Endothelial cell of umbilical vein (primary cell): ENCODE measurements around the gene NELFB. TPM values are rescaled to one million over a fixed set of nuclear protein-coding genes. Genes with fewer than 3 reads are reported as not detected.

Source experiments
- BruUV-seq: library from RNA; stranded (reverse); fragments of 400-500 nt; replicated peaks from 2 replicates; lab custom pipeline; 2021; lab: Mats Ljungman, UMichigan
- CTCF ChIA-PET: fragments of 300-600, 350-600 bp; sonication (Branson Sonifier 250); formaldehyde crosslinking; loops from one replicate; lab custom pipeline; 2021; ENCODE audit warnings: antibody characterized with exemption, inconsistent platforms; lab: Charles Lee
- POLR2A ChIA-PET: fragments of 300-600, 350-600 bp; sonication (Branson Sonifier 250); formaldehyde crosslinking; loops from one replicate; lab custom pipeline; 2021; ENCODE audit warnings: antibody characterized with exemption, inconsistent platforms; lab: Charles Lee
- DNase-seq: peaks from one replicate; pipeline ENCODE4 v3.0.0-alpha.2; 2011; ENCODE audit warnings: low read depth, low spot score
- FAIRE-seq: peaks from 2 replicates; lab custom pipeline; 2011; peaks lifted over from hg19 to GRCh38; lab: Jason Lieb, UNC
- H2AFZ ChIP-seq: 2 replicates; pipeline ENCODE4 v1.6.0; 2012; ENCODE audit warnings: low read depth, low read length, control low read depth, inconsistent platforms
- H3K27ac ChIP-seq: 2 replicates; pipeline ENCODE4 v1.5.1; 2011; ENCODE audit warnings: low read depth, mild to moderate bottlenecking, control low read depth, low read length, moderate library complexity; ENCODE audit not compliant: insufficient read depth
- H3K27me3 ChIP-seq, 2 experiments: 2 replicates each; pipeline versions ENCODE4 v1.6.0 to v1.6.1; 2011; ENCODE audit warnings: low read length in 2 of 2, mixed read lengths in 1 of 2; ENCODE audit not compliant: control insufficient read depth in 2 of 2, insufficient read depth in 2 of 2
- H3K36me3 ChIP-seq, 2 experiments: 2 replicates in 1 of 2; 3 replicates in 1 of 2; pipeline ENCODE4 v1.5.1; 2011; ENCODE audit warnings: low read length in 2 of 2, mild to moderate bottlenecking in 1 of 2, moderate library complexity in 1 of 2; ENCODE audit not compliant: control insufficient read depth in 2 of 2, insufficient read depth in 2 of 2; ENCODE audit errors: extremely low read depth in 1 of 2
- H3K4me1 ChIP-seq: 3 replicates; pipeline ENCODE4 v1.5.1; 2011; ENCODE audit warnings: mild to moderate bottlenecking, low read length; ENCODE audit not compliant: control insufficient read depth, insufficient read depth; ENCODE audit errors: extremely low read depth
- H3K4me2 ChIP-seq: 2 replicates; pipeline ENCODE4 v1.6.1; 2011; ENCODE audit warnings: low read length, control low read depth, mixed read lengths; ENCODE audit not compliant: insufficient read depth
- H3K4me3 ChIP-seq, 3 experiments: fragments of 200-600 bp in 1 of 3; sonication (generic), shearing (Covaris generic) in 1 of 3; replicated peaks in 1 of 3; 2 replicates each; pipeline ENCODE4 v1.5.1; 2011 to 2016; ENCODE audit warnings: control low read depth in 3 of 3, low read length in 3 of 3, mild to moderate bottlenecking in 2 of 3, inconsistent platforms in 1 of 3, low read depth in 1 of 3, moderate library complexity in 1 of 3; ENCODE audit not compliant: insufficient read depth in 1 of 3
- H3K79me2 ChIP-seq: 2 replicates; pipeline ENCODE4 v1.6.0; 2012; ENCODE audit warnings: low read length, inconsistent platforms; ENCODE audit not compliant: control insufficient read depth, insufficient read depth
- H3K9ac ChIP-seq: replicated peaks from 2 replicates; pipeline ENCODE3; 2011; ENCODE audit warnings: low read length, control low read depth; ENCODE audit not compliant: insufficient read depth; ENCODE audit errors: extremely low read depth
- H3K9me1 ChIP-seq: replicated peaks from 3 replicates; pipeline ENCODE4 v1.6.0; 2011; ENCODE audit warnings: mild to moderate bottlenecking, low read length; ENCODE audit not compliant: control insufficient read depth, insufficient read depth; ENCODE audit errors: extremely low read depth
- H3K9me3 ChIP-seq: replicated peaks from 2 replicates; pipeline ENCODE4 v1.5.1; 2012; ENCODE audit warnings: low read length, inconsistent platforms; ENCODE audit not compliant: control insufficient read depth, insufficient read depth
- H4K20me1 ChIP-seq: replicated peaks from 2 replicates; pipeline ENCODE3; 2011; ENCODE audit warnings: mild to moderate bottlenecking, low read length; ENCODE audit not compliant: control insufficient read depth, insufficient read depth; ENCODE audit errors: extremely low read depth
- CTCF ChIP-seq, 2 donors: IDR thresholded peaks; 1 replicate in 1 of 2; 2 replicates in 1 of 2; pipeline ENCODE4 v1.5.1; 2011; ENCODE audit warnings: low read length in 2 of 2, mild to moderate bottlenecking in 2 of 2, moderate library complexity in 2 of 2, control low read depth in 1 of 2, inconsistent platforms in 1 of 2, low read depth in 1 of 2; ENCODE audit not compliant: insufficient read depth in 1 of 2; ENCODE audit errors: extremely low read depth in 1 of 2
- EZH2 ChIP-seq: IDR thresholded peaks from 2 replicates; pipeline ENCODE4 v1.6.1; 2012; ENCODE audit warnings: borderline replicate concordance, low read depth, mild to moderate bottlenecking, moderate library complexity, low read length, inconsistent platforms; ENCODE audit not compliant: severe bottlenecking
- FOS ChIP-seq: IDR thresholded peaks from 2 replicates; pipeline ENCODE4 v1.6.1; 2011; ENCODE audit warnings: mild to moderate bottlenecking, low read length, moderate library complexity, borderline replicate concordance; ENCODE audit not compliant: insufficient read depth
- GATA2 ChIP-seq: IDR thresholded peaks from 2 replicates; pipeline ENCODE4 v1.7.0; 2011; ENCODE audit warnings: low read depth, mild to moderate bottlenecking, moderate library complexity, mixed read lengths, low read length; ENCODE audit not compliant: insufficient read length, insufficient read depth
- JUN ChIP-seq: IDR thresholded peaks from 2 replicates; pipeline ENCODE4 v1.6.1; 2011; ENCODE audit warnings: borderline replicate concordance, low read depth; ENCODE audit not compliant: insufficient read length, insufficient read depth
- MAX ChIP-seq: IDR thresholded peaks from 2 replicates; pipeline ENCODE4 v1.6.1; 2011; ENCODE audit not compliant: insufficient read depth, insufficient read length
- MYC ChIP-seq: IDR thresholded peaks from one replicate; pipeline ENCODE4 v1.6.1; 2011; ENCODE audit warnings: mild to moderate bottlenecking, low read depth, low read length
- POLR2A ChIP-seq: IDR thresholded peaks from 2 replicates; pipeline ENCODE4 v1.6.1; 2012; ENCODE audit warnings: low read depth, mild to moderate bottlenecking, control low read depth, low read length
- POLR2AphosphoS5 ChIP-seq: IDR thresholded peaks from 2 replicates; pipeline ENCODE4 v1.6.1; 2012; ENCODE audit warnings: low read depth, mild to moderate bottlenecking, control low read depth, low read length, moderate library complexity; ENCODE audit not compliant: insufficient read depth
- dilution Hi-C: fragments of 300-500 bp; cut with MboI; formaldehyde crosslinking; loops from one replicate; pipeline ENCODE4 v1.15.0; 2019; ENCODE audit warnings: low sequenced_read_pairs; ENCODE audit not compliant: extremely low pct_ligation_motif_present
- intact Hi-C: fragments of 100-400 bp; cut with micrococcal nuclease; formaldehyde crosslinking; loops from one replicate; pipeline ENCODE4 v1.10.0; 2022
- polyA plus RNA-seq, 4 experiments: library from polyadenylated mRNA; depleted of rRNA in 3 of 4; stranded (reverse) in 3 of 4; unstranded in 1 of 4; fragments of >200 nt; gene quantifications; 2 replicates each; pipeline versions ENCODE4 v1.2.1 to v1.2.3, GENCODE V29; 2011 to 2012; ENCODE audit warnings: missing spikeins in 1 of 4
- total RNA-seq: library from RNA; stranded (reverse); gene quantifications from 2 replicates; pipeline ENCODE4 v1.2.3, GENCODE V29; 2021

NELFB gene
- total and polyA plus RNA-seq, 2 donors (not counting 3 experiments of a cell fraction or from before 2014, with no cell fraction given): 62.3 to 76.1 TPM

GRCh38 chr9:137234758-137235423 is 20.2 kb upstream of the NELFB start:
- FAIRE-seq (no peak), DNase-seq (no peak)
- Histone ChIP-seq H3K4me2 (no peak overlapping the region), H2AFZ (no peak overlapping the region), H4K20me1 (no peaks in the 10 kb centered on the region), H3K27me3 (no peaks in the 10 kb centered on the region), H3K4me1 (no peaks in the 10 kb centered on the region), H3K9me1 (no peaks in the 10 kb centered on the region), H3K4me3 (no peak overlapping the region), H3K9ac (no peak overlapping the region), H3K9me3 (no peaks in the 10 kb centered on the region), H3K27ac (no peak overlapping the region), H3K79me2 (peaks cover 4% of the 10 kb centered on the region), H3K36me3 (no peaks in the 10 kb centered on the region)
- dilution Hi-C loops (no loop called here), intact Hi-C loops (loop anchor here (5.0 kb wide), 1 partner anchor 448 kb away; no protein-coding TSS in a partner anchor)
- no peak for TF ChIP-seq GATA2
- no peak for TF ChIP-seq MYC
- TF ChIP-seq MAX: no peak
- no peak for TF ChIP-seq FOS
- TF ChIP-seq JUN: no peak
- TF ChIP-seq POLR2AphosphoS5: no peak
- no peak for TF ChIP-seq EZH2
- no peak for TF ChIP-seq POLR2A
- TF ChIP-seq CTCF (IDR thresholded peaks at IDR 0.05; ENCODE audit: extremely low read depth in 1 of 2, insufficient read depth in 1 of 2, low read depth in 1 of 2, low read length in 2 of 2): no peak
- no TSS peak for BruUV-seq
- POLR2A ChIA-PET: no interaction called here
- CTCF ChIA-PET: interaction anchor here (0.9 to 1.3 kb wide), 6 partner anchors 11 to 206 kb away, joined by 3 to 9 read pairs (median 4); partner anchors contain the start of gene NPDC1
